ENCODE results near the gene OR5V1. TPM values are rescaled to one million over a fixed set of nuclear protein-coding genes. Genes with fewer than 3 reads are reported as not detected.
"Not testable (repeated sequence)": the region's sequence is repeated elsewhere in the genome, so short reads cannot be mapped to it uniquely, and the experiment has no call there.

Gene OR5V1
- not detected in 2 replicates for total RNA-seq (2012; rRNA removed)

DNA sequence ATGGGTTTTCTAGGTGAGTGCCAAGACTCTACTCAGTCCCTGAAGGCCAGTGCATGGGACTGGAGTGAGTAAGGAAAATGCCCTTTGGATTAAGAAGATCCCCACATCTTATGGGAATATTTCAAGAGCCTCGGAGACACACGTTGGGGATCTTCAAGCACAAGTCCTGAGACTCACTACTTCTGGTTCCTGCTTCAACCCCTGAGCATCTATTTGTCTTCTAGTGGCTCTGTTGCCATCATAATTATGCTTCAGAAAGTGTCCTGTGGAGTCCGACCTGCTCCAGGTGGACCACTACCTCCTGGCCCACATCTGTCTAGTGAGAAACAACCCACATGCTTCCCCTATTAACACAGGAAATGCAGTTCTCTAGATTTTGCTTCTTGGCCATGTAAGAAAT, at the start of gene OR5V1:
TSS of gene OR5V1 (minus strand) at position 101 of the 400 bp plus-strand sequence. CDS start 12,670 bp downstream, outside the sequence.
- no peak within 1 kb of the TSS for H3K4me2 ChIP-seq (ENCODE audit: low read length)
- no peaks in the 10 kb centered on the region for H3K36me3 ChIP-seq (ENCODE audit: insufficient read depth, low read length)
- no peaks in the 10 kb centered on the region for H3K4me1 ChIP-seq (ENCODE audit: control insufficient read depth, insufficient read depth, low read length)
- H3K9ac ChIP-seq (ENCODE audit: low read depth, low read length): no peak within 1 kb of the TSS
- no peaks in the 10 kb centered on the region for H3K9me3 ChIP-seq (replicated peaks; ENCODE audit: low read length)
- no peak within 1 kb of the TSS for H3K4me3 ChIP-seq (ENCODE audit: low read length)
- H3K27me3 ChIP-seq (ENCODE audit: control insufficient read depth, insufficient read depth, low read length): no peaks in the 10 kb centered on the region

DNA sequence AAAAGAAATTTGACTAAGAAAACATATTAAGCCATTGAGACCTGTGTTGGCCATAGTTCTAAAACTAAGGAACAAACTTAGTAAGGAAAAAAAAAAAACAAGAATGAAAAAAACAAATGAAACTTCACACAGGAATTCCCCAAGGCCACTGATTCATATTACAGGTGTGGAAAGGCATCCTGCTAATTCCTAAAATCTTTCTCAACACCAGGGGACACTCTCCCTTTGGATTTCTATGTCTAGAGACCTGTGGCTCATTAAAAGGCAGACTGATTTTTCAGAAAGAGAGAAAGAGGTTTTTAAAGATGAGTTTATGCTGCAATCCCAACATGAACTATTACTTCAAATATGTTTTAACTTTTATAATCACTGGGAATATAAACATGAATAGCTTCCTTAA, 45.9 kb upstream of the OR5V1 start, which contains the start of gene OR12D1:
TSS of gene OR12D1 (plus strand) at position 341 of the 400 bp plus-strand sequence.
- Histone ChIP-seq H3K4me1 (ENCODE audit: control insufficient read depth, insufficient read depth, low read length) (no peaks in the 10 kb centered on the region), H3K4me2 (ENCODE audit: low read length) (no peak within 1 kb of the TSS), H3K9ac (ENCODE audit: low read depth, low read length) (no peak within 1 kb of the TSS), H3K9me3 (replicated peaks; ENCODE audit: low read length) (no peaks in the 10 kb centered on the region), H3K4me3 (ENCODE audit: low read length) (no peak within 1 kb of the TSS), H3K36me3 (ENCODE audit: insufficient read depth, low read length) (no peaks in the 10 kb centered on the region), H3K27me3 (ENCODE audit: control insufficient read depth, insufficient read depth, low read length) (no peaks in the 10 kb centered on the region)

DNA sequence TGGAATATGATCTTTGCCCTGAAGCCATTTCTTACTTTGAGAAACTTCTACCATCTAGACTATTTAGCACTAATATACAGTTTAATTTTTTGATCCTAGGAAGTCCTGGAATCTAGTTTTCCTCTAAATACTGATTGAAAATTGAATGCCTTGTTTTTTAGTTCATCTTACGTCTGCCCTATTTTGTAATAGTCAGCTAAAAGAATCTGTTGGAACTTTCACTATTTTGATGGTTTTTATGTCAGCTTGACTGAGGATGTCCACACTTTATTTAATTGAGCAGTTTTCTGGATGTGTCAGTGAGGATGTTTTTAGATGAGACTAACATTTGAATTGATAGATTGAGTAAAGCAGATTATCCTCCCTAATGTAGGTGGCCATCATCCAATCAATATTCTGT, 35.1 kb upstream of the OR5V1 start:
- H3K4me2 ChIP-seq (ENCODE audit: low read length): no peak overlapping the region
- no peaks in the 10 kb centered on the region for H3K4me1 ChIP-seq (ENCODE audit: control insufficient read depth, insufficient read depth, low read length)
- H3K4me3 ChIP-seq (ENCODE audit: low read length): no peak overlapping the region
- no peaks in the 10 kb centered on the region for H3K27me3 ChIP-seq (ENCODE audit: control insufficient read depth, insufficient read depth, low read length)
- H3K9me3 ChIP-seq (replicated peaks; ENCODE audit: low read length): no peaks in the 10 kb centered on the region
- H3K36me3 ChIP-seq (ENCODE audit: insufficient read depth, low read length): no peaks in the 10 kb centered on the region
- H3K9ac ChIP-seq (ENCODE audit: low read depth, low read length): no peak overlapping the region

GRCh38 chr6:29399525-29399924, 30.9 kb upstream of the OR5V1 start:
- H3K9me3 ChIP-seq (replicated peaks; ENCODE audit: low read length): no peaks in the 10 kb centered on the region
- no peaks in the 10 kb centered on the region for H3K27me3 ChIP-seq (ENCODE audit: control insufficient read depth, insufficient read depth, low read length)
- H3K36me3 ChIP-seq (ENCODE audit: insufficient read depth, low read length): no peaks in the 10 kb centered on the region

GRCh38 chr6:29395331-29395730, 26.7 kb upstream of the OR5V1 start, which contains the start of gene OR12D2:
Gene OR12D2 (plus strand): TSS chr6:29395631. CDS start chr6:29396700, 1,069 bp downstream.
- Histone ChIP-seq H3K27me3 (ENCODE audit: control insufficient read depth, insufficient read depth, low read length) (no peaks in the 10 kb centered on the region), H3K9ac (ENCODE audit: low read depth, low read length) (no peak within 1 kb of the TSS), H3K4me3 (ENCODE audit: low read length) (no peak within 1 kb of the TSS), H3K36me3 (ENCODE audit: insufficient read depth, low read length) (no peaks in the 10 kb centered on the region), H3K9me3 (replicated peaks; ENCODE audit: low read length) (no peaks in the 10 kb centered on the region), H3K4me2 (ENCODE audit: low read length) (no peak within 1 kb of the TSS), H3K4me1 (ENCODE audit: control insufficient read depth, insufficient read depth, low read length) (no peaks in the 10 kb centered on the region)

More at GRCh38 chr6:29399525-29399924, 30.9 kb upstream of the OR5V1 start:
- Histone ChIP-seq H3K4me2 (ENCODE audit: low read length) (no peak overlapping the region), H3K4me1 (ENCODE audit: control insufficient read depth, insufficient read depth, low read length) (no peaks in the 10 kb centered on the region), H3K4me3 (ENCODE audit: low read length) (no peak overlapping the region), H3K9ac (ENCODE audit: low read depth, low read length) (no peak overlapping the region)

DNA sequence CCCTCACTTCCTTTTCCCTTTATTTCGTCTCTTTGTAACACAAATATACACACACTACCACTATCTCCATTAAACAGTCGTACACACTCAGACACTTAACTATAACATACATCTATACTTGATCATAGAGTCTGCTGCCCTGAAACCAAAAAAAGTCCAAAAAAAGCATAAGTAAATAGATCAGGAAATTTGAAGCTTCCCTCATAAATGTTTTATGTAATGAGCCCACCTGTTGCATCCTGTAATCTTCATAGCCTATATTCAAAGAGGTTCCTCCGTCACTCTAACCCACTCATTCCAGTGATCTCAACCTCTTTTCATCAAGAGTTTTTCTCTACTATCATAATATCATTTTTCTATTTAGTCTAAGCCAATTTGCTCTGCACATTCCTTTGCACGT, 19.9 kb upstream of the OR5V1 start:
- no peak overlapping the region for H3K9ac ChIP-seq (ENCODE audit: low read depth, low read length)
- H3K9me3 ChIP-seq (replicated peaks; ENCODE audit: low read length): no peaks in the 10 kb centered on the region
- no peaks in the 10 kb centered on the region for H3K4me1 ChIP-seq (ENCODE audit: control insufficient read depth, insufficient read depth, low read length)
- no peak overlapping the region for H3K4me3 ChIP-seq (ENCODE audit: low read length)
- H3K36me3 ChIP-seq (ENCODE audit: insufficient read depth, low read length): no peaks in the 10 kb centered on the region
- no peak overlapping the region for H3K4me2 ChIP-seq (ENCODE audit: low read length)
- H3K27me3 ChIP-seq (ENCODE audit: control insufficient read depth, insufficient read depth, low read length): no peaks in the 10 kb centered on the region

DNA sequence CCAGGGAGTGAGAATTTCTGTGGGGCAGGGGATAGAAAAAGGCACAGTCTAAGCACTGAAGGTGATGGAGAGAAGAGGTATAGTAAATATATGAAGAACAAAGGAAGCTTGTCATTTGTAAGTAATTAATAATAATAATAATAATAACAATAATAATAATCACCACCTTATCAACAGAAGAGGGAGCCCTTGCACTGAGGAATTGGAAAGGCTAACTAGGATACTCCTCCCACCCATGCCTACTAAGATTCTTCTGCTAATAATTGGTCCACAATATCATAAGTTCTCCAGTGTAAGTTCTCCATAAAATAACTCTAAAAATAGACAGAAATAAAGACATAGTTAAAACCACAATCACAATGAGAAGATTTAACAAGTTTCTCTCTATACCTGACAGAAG, 7.3 kb upstream of the OR5V1 start:
- no peaks in the 10 kb centered on the region for H3K27me3 ChIP-seq (ENCODE audit: control insufficient read depth, insufficient read depth, low read length)
- no peak overlapping the region for H3K9ac ChIP-seq (ENCODE audit: low read depth, low read length)
- H3K36me3 ChIP-seq (ENCODE audit: insufficient read depth, low read length): no peaks in the 10 kb centered on the region
- no peaks in the 10 kb centered on the region for H3K4me1 ChIP-seq (ENCODE audit: control insufficient read depth, insufficient read depth, low read length)
- H3K4me3 ChIP-seq (ENCODE audit: low read length): no peak overlapping the region
- no peaks in the 10 kb centered on the region for H3K9me3 ChIP-seq (replicated peaks; ENCODE audit: low read length)
- H3K4me2 ChIP-seq (ENCODE audit: low read length): no peak overlapping the region

DNA sequence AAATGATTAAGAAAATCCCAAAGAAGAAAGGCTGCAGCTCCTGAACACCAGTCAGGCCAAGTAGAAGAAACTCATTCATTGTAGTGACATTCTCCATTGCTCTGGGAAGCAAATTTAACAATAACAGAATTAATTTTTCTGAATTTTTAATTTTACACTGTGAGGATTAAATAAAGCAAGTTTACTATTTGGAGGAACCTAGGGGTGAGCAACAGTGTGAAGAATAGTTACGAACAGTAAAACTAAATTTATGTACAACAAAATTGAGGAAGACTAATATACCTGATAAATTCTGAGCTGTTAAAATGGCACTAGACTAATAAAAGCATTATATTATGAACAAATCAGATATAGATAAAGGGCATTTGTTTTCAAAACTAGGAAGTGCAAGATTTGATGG, 6.5 kb upstream of the OR5V1 start, which contains the start of gene OR12D3:
TSS of gene OR12D3 (minus strand) at position 101 of the 400 bp plus-strand sequence. CDS start at position 97, 4 bp downstream.
- H3K4me1 ChIP-seq (ENCODE audit: control insufficient read depth, insufficient read depth, low read length): no peaks in the 10 kb centered on the region
- no peaks in the 10 kb centered on the region for H3K9me3 ChIP-seq (replicated peaks; ENCODE audit: low read length)
- no peak within 1 kb of the TSS for H3K4me2 ChIP-seq (ENCODE audit: low read length)
- H3K4me3 ChIP-seq (ENCODE audit: low read length): no peak within 1 kb of the TSS
- no peaks in the 10 kb centered on the region for H3K27me3 ChIP-seq (ENCODE audit: control insufficient read depth, insufficient read depth, low read length)
- no peaks in the 10 kb centered on the region for H3K36me3 ChIP-seq (ENCODE audit: insufficient read depth, low read length)
- no peak within 1 kb of the TSS for H3K9ac ChIP-seq (ENCODE audit: low read depth, low read length)

DNA sequence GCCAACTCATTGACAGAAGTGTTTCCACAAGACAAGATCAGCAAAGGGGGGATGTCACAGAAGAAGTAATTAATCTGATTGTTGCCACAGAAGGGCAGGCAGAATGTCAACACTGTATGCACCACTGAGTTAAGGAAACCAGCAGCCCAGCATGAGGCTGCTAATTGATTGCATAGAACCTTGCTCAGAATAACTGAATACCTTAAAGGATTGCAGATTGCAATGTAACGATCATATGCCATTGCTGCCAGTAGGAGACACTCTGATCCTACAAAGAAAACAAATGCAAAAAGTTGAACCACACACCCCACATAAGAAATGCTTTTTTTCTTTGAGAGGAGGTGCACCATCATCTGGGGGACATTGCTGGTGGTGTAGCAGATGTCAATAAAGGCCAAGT, 13.1 kb downstream of the OR5V1 start:
- H3K27me3 ChIP-seq (ENCODE audit: control insufficient read depth, insufficient read depth, low read length): no peaks in the 10 kb centered on the region
- no peak overlapping the region for H3K4me3 ChIP-seq (ENCODE audit: low read length)
- no peak overlapping the region for H3K4me2 ChIP-seq (ENCODE audit: low read length)
- H3K4me1 ChIP-seq (ENCODE audit: control insufficient read depth, insufficient read depth, low read length): no peaks in the 10 kb centered on the region
- H3K9me3 ChIP-seq (replicated peaks; ENCODE audit: low read length): no peaks in the 10 kb centered on the region
- H3K36me3 ChIP-seq (ENCODE audit: insufficient read depth, low read length): no peaks in the 10 kb centered on the region
- H3K9ac ChIP-seq (ENCODE audit: low read depth, low read length): no peak overlapping the region

DNA sequence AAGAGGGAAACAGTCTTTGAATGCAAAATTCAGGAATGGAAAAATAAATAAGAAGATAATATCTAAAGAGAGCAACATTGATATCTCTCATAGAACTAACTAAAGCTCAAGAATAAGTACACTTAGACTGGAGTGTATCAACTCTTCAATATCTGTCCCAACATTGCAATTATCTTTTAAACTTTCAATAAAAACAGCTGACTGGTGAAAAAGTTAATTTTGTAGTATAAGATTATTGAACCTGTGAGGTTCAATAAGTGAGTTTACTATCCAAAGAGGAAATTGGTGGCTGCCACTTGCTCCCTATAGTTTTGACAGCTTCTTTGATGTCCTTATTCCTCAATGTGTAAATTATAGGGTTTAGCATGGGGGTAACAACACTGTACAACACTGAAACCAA, 13.7 kb downstream of the OR5V1 start:
- no peak overlapping the region for H3K9ac ChIP-seq (ENCODE audit: low read depth, low read length)
- no peaks in the 10 kb centered on the region for H3K4me1 ChIP-seq (ENCODE audit: control insufficient read depth, insufficient read depth, low read length)
- no peaks in the 10 kb centered on the region for H3K27me3 ChIP-seq (ENCODE audit: control insufficient read depth, insufficient read depth, low read length)
- no peaks in the 10 kb centered on the region for H3K36me3 ChIP-seq (ENCODE audit: insufficient read depth, low read length)
- no peak overlapping the region for H3K4me2 ChIP-seq (ENCODE audit: low read length)
- H3K4me3 ChIP-seq (ENCODE audit: low read length): no peak overlapping the region
- H3K9me3 ChIP-seq (replicated peaks; ENCODE audit: low read length): no peaks in the 10 kb centered on the region

DNA sequence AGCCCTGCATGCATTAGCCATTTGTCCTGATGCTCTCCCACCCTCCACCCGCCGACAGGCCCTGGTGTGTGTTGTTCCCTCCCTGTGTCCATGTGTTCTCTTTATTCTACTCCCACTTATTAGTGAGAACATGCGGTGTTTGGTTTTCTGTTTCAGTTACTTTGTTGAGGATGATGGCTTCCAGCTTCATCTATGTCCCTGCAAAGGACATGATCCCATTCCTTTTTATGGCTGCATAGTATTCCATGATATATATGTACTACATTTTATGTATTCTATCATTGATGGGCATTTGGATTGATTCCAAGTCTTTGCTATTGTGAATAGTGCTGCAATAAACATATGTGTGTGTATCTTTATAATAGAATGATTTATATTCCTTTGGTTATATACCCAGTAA, 19.3 kb downstream of the OR5V1 start:
- H3K9ac ChIP-seq (ENCODE audit: low read depth, low read length); H3K36me3 ChIP-seq (ENCODE audit: insufficient read depth, low read length); H3K4me3 ChIP-seq (ENCODE audit: low read length); H3K27me3 ChIP-seq (ENCODE audit: control insufficient read depth, insufficient read depth, low read length); H3K4me1 ChIP-seq (ENCODE audit: control insufficient read depth, insufficient read depth, low read length); H3K9me3 ChIP-seq (replicated peaks; ENCODE audit: low read length); H3K4me2 ChIP-seq (ENCODE audit: low read length): not testable (repeated sequence)

DNA sequence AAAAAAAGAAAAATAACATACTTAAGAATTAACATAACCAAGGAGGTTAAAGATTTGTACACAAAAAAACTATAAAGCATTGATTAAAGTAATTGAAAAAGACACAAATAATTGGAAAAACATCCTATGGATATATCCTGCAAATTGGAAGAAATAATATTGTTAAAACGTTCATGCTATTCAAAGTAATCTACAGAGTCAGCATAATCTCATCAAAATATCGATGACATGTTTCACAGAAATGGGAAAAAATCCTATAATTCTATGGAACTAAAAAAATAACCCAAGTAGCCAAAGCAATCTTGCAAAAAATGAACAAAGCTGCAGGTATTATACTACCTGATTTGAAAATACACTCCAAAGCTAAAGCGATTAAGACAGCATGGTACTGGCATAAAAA, 23.3 kb downstream of the OR5V1 start:
- Histone ChIP-seq H3K36me3 (ENCODE audit: insufficient read depth, low read length) (no peaks in the 10 kb centered on the region), H3K4me3 (ENCODE audit: low read length) (no peak overlapping the region), H3K4me1 (ENCODE audit: control insufficient read depth, insufficient read depth, low read length) (no peaks in the 10 kb centered on the region), H3K4me2 (ENCODE audit: low read length) (no peak overlapping the region), H3K9ac (ENCODE audit: low read depth, low read length) (no peak overlapping the region), H3K9me3 (replicated peaks; ENCODE audit: low read length) (no peaks in the 10 kb centered on the region), H3K27me3 (ENCODE audit: control insufficient read depth, insufficient read depth, low read length) (no peaks in the 10 kb centered on the region)

Measured in skeletal muscle satellite cell (primary cell).